ENCODE measurements around the gene L3MBTL3.

L3MBTL3 gene

DNA sequence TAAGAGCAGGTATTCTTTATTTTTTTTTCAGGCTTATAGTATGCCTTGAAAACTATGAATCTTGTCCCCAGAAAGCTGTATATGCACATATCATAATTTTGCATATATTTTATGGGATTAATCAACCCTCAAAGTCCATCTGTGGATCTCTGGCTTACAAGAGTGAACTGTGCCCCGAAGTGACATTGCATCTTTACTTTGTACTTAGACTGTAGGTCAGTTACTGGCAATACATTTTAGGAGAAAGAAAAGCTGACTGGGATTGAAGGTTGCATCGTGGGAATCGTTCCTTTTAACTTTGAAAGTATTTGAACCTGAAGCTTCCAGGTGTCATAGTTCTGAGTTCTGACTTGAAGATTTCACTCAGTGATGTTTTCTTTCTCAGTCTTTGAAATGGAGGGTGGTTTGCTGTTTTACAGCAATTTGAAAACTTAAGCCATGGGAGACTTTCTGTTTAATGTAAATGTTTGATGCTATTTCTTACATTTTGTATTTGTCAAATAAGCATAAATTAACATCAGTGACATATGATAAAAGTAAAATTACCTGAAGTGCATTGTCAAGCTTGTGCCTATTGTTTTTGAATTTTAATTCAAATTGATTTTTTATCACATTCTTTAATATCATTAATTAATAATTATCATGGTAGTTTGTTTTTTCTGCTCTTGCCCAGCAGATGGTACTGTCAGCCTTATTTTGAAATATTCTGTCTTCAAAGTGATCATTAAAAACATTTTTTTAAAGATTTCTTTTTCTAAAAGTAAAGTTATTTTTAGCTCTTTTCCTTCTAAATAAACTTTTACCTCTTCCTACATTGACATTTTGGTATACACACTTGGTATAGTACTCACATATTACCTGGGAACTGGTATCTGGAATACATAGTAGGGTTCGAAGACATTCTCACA lies 29.0 kb downstream of the L3MBTL3 start:
- no peak overlapping the region for H3K4me3 ChIP-seq (ENCODE audit: low read length)
- 61% methylated on average over 3 of the region's 4 CpGs for WGBS
- H3K9ac ChIP-seq (ENCODE audit: low read depth, low read length), result no peak overlapping the region
- peaks cover 19% of the 10 kb centered on the region for H3K36me3 ChIP-seq (ENCODE audit: insufficient read depth, low read length)
- no peaks in the 10 kb centered on the region for H3K27me3 ChIP-seq (ENCODE audit: insufficient read depth, low read length)
- no peaks in the 10 kb centered on the region for H3K9me3 ChIP-seq (ENCODE audit: insufficient read depth, low read depth, low read length)
- H3K27ac ChIP-seq (ENCODE audit: low read depth, low read length), result no peak overlapping the region
- H3K4me1 ChIP-seq (ENCODE audit: insufficient read depth, low read length), result no peaks in the 10 kb centered on the region; the same call in 1 of the 2 replicates

DNA sequence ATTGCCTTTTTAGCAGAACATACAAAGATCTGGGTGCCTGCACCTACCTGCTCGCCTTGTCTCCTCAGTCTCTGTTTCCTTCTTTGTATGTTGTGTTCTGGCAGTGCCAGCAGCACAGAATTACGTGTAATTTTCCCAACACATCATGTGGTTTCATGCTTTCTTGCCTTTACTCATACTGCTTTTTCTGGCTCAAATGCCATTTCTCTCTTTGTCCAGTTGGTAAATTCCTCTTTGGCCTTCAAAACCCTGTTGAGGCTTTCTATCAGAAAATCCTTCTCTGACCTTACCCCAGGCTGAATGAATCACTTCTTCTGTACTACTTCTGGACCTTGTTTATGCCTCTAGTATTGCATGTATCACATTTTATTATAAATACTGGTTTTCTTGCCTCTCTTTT lies 31.8 kb downstream of the L3MBTL3 start:
- no peak overlapping the region for H3K4me3 ChIP-seq (ENCODE audit: low read length)
- WGBS, result 94% methylated on average over 2 of the region's 2 CpGs
- no peaks in the 10 kb centered on the region for H3K27me3 ChIP-seq (ENCODE audit: insufficient read depth, low read length)
- H3K9ac ChIP-seq (ENCODE audit: low read depth, low read length), result no peak overlapping the region
- H3K4me1 ChIP-seq (ENCODE audit: insufficient read depth, low read length), result no peaks in the 10 kb centered on the region; the same call in 1 of the 2 replicates
- no peaks in the 10 kb centered on the region for H3K9me3 ChIP-seq (ENCODE audit: insufficient read depth, low read depth, low read length)
- H3K36me3 ChIP-seq (ENCODE audit: insufficient read depth, low read length), result peaks cover 37% of the 10 kb centered on the region
- H3K27ac ChIP-seq (ENCODE audit: low read depth, low read length), result no peak overlapping the region

DNA sequence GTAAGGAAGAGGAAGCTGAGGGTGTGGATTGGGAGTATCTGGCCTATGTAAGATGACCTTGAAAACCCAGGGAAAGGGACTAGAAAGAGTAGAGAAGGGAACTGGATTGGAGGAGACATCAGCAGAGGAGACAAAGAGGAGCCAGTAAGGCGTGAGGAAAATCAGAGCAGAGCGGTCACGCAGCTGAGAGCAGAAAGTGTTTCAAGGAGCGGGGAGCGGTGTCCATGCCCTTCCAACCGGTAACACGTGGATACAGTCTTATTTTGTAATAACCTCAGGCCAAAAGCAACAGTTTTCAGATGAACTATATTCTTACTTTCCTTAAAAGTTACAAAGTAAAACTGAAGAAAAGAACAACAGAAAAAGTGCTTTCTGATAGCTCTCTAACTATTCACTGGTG lies 36.3 kb downstream of the L3MBTL3 start:
- Histone ChIP-seq H3K27me3 (ENCODE audit: insufficient read depth, low read length) (no peaks in the 10 kb centered on the region), H3K9ac (ENCODE audit: low read depth, low read length) (no peak overlapping the region), H3K9me3 (ENCODE audit: insufficient read depth, low read depth, low read length) (no peaks in the 10 kb centered on the region), H3K4me1 (ENCODE audit: insufficient read depth, low read length) (no peaks in the 10 kb centered on the region), H3K4me3 (ENCODE audit: low read length) (no peak overlapping the region), H3K27ac (ENCODE audit: low read depth, low read length) (no peak overlapping the region), H3K36me3 (ENCODE audit: insufficient read depth, low read length) (peaks cover 63% of the 10 kb centered on the region)
- WGBS, result 93% methylated on average over 7 of the region's 7 CpGs

DNA sequence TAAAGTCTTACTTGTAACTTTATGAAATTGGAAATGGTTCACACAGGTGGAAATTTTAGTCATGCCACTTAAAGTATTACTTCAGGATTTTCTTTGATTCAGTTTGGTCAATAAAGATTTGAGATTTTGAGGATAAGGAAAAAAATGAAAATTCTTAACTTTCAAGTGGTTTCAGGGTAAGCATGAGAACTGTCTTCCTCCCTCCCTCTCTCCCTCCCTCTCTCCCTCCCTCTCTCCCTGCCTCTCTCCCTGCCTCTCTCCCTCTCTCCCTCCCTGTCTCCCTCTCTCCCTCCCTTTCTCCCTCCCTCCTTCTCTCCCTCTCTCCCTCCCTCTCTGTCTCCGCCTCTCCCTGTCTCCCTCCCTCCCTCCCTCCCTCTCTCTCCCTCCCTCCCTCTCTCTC lies 36.9 kb downstream of the L3MBTL3 start:
- 88% methylated on average over 1 of the region's 1 CpG for WGBS
- Histone ChIP-seq H3K27me3 (ENCODE audit: insufficient read depth, low read length) (no peaks in the 10 kb centered on the region), H3K36me3 (ENCODE audit: insufficient read depth, low read length) (peaks cover 63% of the 10 kb centered on the region), H3K4me3 (ENCODE audit: low read length) (no peak overlapping the region), H3K9ac (ENCODE audit: low read depth, low read length) (no peak overlapping the region), H3K9me3 (ENCODE audit: insufficient read depth, low read depth, low read length) (no peaks in the 10 kb centered on the region), H3K4me1 (ENCODE audit: insufficient read depth, low read length) (no peaks in the 10 kb centered on the region), H3K27ac (ENCODE audit: low read depth, low read length) (no peak overlapping the region)

DNA sequence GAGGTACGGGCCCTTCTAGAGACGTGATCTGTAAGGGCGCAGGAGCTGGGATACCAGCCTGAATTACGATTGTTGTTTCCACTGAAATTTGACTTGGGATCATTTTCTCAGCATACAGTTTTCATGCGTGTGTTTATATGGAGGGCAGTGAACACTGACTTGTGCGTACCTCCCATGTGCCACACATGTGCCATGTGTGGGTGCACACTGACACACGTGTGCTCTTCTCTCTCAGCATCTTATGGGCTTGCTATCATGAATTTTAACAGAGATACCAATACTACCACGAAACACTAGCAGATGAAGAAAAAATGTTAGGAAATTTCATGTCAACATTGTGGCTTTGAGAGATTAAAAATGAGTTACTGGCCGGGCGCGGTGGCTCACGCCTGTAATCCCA lies 39.1 kb downstream of the L3MBTL3 start:
- H3K27ac ChIP-seq (ENCODE audit: low read depth, low read length), result no peak overlapping the region
- H3K36me3 ChIP-seq (ENCODE audit: insufficient read depth, low read length), result peaks cover 62% of the 10 kb centered on the region
- no peaks in the 10 kb centered on the region for H3K4me1 ChIP-seq (ENCODE audit: insufficient read depth, low read length)
- no peak overlapping the region for H3K4me3 ChIP-seq (ENCODE audit: low read length)
- no peaks in the 10 kb centered on the region for H3K9me3 ChIP-seq (ENCODE audit: insufficient read depth, low read depth, low read length)
- no peaks in the 10 kb centered on the region for H3K27me3 ChIP-seq (ENCODE audit: insufficient read depth, low read length)
- WGBS, result 98% methylated on average over 12 of the region's 12 CpGs
- no peak overlapping the region for H3K9ac ChIP-seq (ENCODE audit: low read depth, low read length)

DNA sequence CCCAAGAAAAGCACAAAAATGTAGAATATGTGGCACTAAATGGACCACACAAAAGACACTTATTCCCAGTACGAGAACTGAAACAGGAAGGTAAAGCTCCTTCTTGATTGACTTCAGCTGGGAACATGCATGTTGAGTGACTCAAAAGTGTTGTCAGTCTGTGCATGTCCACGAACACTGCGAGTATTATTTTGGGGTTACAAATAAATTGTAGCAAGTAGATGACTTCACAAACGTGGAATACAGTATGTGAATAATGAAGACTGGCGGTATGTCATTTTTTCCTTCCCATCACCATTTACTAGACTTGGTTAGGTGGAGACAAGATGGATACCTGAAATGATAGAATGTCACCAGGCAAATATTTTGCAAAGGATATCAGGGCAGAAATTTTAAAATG lies 45.4 kb downstream of the L3MBTL3 start:
- no peaks in the 10 kb centered on the region for H3K4me1 ChIP-seq (ENCODE audit: insufficient read depth, low read length)
- WGBS, result 91% methylated on average over 3 of the region's 5 CpGs
- no peak overlapping the region for H3K4me3 ChIP-seq (ENCODE audit: low read length)
- H3K9ac ChIP-seq (ENCODE audit: low read depth, low read length), result no peak overlapping the region
- H3K9me3 ChIP-seq (ENCODE audit: insufficient read depth, low read depth, low read length), result no peaks in the 10 kb centered on the region
- peaks cover 44% of the 10 kb centered on the region for H3K36me3 ChIP-seq (ENCODE audit: insufficient read depth, low read length)
- H3K27me3 ChIP-seq (ENCODE audit: insufficient read depth, low read length), result no peaks in the 10 kb centered on the region
- H3K27ac ChIP-seq (ENCODE audit: low read depth, low read length), result no peak overlapping the region

- H3K36me3 ChIP-seq (ENCODE audit: insufficient read depth, low read length), result peaks cover 29% of the 10 kb centered on the region
- H3K27ac ChIP-seq (ENCODE audit: low read depth, low read length), result no peak overlapping the region
- H3K9me3 ChIP-seq (ENCODE audit: insufficient read depth, low read depth, low read length), result no peaks in the 10 kb centered on the region
- no peak overlapping the region for H3K9ac ChIP-seq (ENCODE audit: low read depth, low read length)
- no peak overlapping the region for H3K4me3 ChIP-seq (ENCODE audit: low read length)
- no peaks in the 10 kb centered on the region for H3K4me1 ChIP-seq (ENCODE audit: insufficient read depth, low read length)
- 100% methylated on average over 5 of the region's 5 CpGs for WGBS
- H3K27me3 ChIP-seq (ENCODE audit: insufficient read depth, low read length), result no peaks in the 10 kb centered on the region
Observed at GRCh38 chr6:130065609-130066156, 47.3 kb downstream of the L3MBTL3 start.

GRCh38 chr6:130069485-130069884 lies 51.1 kb downstream of the L3MBTL3 start:
- WGBS, result 94% methylated on average over 3 of the region's 4 CpGs

DNA sequence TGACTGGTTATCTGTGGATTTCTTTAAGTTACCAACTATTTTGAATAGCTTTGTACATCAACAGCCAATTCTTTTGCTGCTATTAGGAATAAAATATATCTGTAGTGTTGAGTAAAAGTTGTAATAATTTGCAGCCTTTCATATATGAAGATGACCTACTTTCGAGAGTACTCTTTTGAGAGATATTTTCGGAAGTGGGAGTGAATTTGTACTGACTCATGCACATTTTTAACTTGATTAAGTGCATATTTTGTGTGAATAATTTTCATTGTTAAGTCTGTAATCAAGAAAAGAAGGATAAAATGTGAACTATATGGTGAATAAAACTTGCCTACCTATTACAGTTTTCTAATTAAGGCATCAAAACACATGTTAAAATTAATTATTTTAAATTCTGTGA lies 51.9 kb downstream of the L3MBTL3 start:
- Histone ChIP-seq H3K4me3 (ENCODE audit: low read length) (no peak overlapping the region), H3K9me3 (ENCODE audit: insufficient read depth, low read depth, low read length) (no peaks in the 10 kb centered on the region), H3K27ac (ENCODE audit: low read depth, low read length) (no peak overlapping the region), H3K4me1 (ENCODE audit: insufficient read depth, low read length) (no peaks in the 10 kb centered on the region), H3K36me3 (ENCODE audit: insufficient read depth, low read length) (peaks cover 17% of the 10 kb centered on the region), H3K27me3 (ENCODE audit: insufficient read depth, low read length) (no peaks in the 10 kb centered on the region), H3K9ac (ENCODE audit: low read depth, low read length) (no peak overlapping the region)
- WGBS, result 94% methylated on average over 2 of the region's 2 CpGs

More at GRCh38 chr6:130069485-130069884, 51.1 kb downstream of the L3MBTL3 start:
- Histone ChIP-seq H3K9ac (ENCODE audit: low read depth, low read length) (no peak overlapping the region), H3K9me3 (ENCODE audit: insufficient read depth, low read depth, low read length) (no peaks in the 10 kb centered on the region), H3K4me1 (ENCODE audit: insufficient read depth, low read length) (no peaks in the 10 kb centered on the region), H3K27ac (ENCODE audit: low read depth, low read length) (no peak overlapping the region), H3K36me3 (ENCODE audit: insufficient read depth, low read length) (peaks cover 17% of the 10 kb centered on the region), H3K4me3 (ENCODE audit: low read length) (no peak overlapping the region), H3K27me3 (ENCODE audit: insufficient read depth, low read length) (no peaks in the 10 kb centered on the region)

- Histone ChIP-seq H3K9me3 (ENCODE audit: insufficient read depth, low read depth, low read length) (no peaks in the 10 kb centered on the region), H3K36me3 (ENCODE audit: insufficient read depth, low read length) (peaks cover 17% of the 10 kb centered on the region), H3K4me1 (ENCODE audit: insufficient read depth, low read length) (no peaks in the 10 kb centered on the region), H3K9ac (ENCODE audit: low read depth, low read length) (no peak overlapping the region), H3K27me3 (ENCODE audit: insufficient read depth, low read length) (no peaks in the 10 kb centered on the region), H3K27ac (ENCODE audit: low read depth, low read length) (no peak overlapping the region), H3K4me3 (ENCODE audit: low read length) (no peak overlapping the region)
- WGBS, result 90% methylated on average over 6 of the region's 6 CpGs
Observed at GRCh38 chr6:130070792-130071191, 52.4 kb downstream of the L3MBTL3 start.

DNA sequence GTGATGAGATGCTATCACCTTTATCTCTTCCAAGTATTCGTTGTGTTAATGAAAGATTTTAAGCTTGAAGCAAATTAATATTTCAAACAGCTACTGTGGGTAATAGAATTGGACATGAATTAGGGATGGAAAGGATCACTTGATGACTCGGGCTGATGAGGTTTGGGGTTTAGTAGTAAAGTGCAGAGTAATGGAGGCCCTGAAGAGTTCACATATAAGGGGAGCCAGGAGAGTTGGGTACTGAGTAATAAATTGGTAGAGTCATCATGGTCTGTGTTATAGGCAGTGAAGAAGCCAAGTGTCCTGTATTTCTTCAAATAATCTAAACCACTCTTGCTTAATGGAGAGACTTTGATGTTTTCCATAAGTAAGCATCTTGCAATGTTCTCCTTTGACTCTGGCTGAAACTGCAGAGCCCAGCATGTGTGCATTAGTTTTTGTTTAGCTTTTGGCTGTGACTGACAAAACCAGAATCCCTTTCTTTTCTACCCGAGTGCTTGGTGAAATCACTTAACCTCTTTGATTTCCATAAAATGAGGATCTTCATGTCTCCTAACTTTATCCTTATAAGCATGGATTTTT lies 57.6 kb downstream of the L3MBTL3 start:
- H3K27ac ChIP-seq (ENCODE audit: low read depth, low read length), result no peak overlapping the region
- H3K4me3 ChIP-seq (ENCODE audit: low read length), result no peak overlapping the region
- no peak overlapping the region for H3K9ac ChIP-seq (ENCODE audit: low read depth, low read length)
- 79% methylated on average over 3 of the region's 3 CpGs for WGBS
- H3K4me1 ChIP-seq (ENCODE audit: insufficient read depth, low read length), result 0 out of 2 replicates have a peak, but pooled peaks cover 4% of the 10 kb centered on the region
- H3K36me3 ChIP-seq (ENCODE audit: insufficient read depth, low read length), result peaks cover 4% of the 10 kb centered on the region; the same call in 1 of the 2 replicates
- H3K9me3 ChIP-seq (ENCODE audit: insufficient read depth, low read depth, low read length), result no peaks in the 10 kb centered on the region
- no peaks in the 10 kb centered on the region for H3K27me3 ChIP-seq (ENCODE audit: insufficient read depth, low read length)

Measured in HUES64 (cell line).